Cerebellar cortex (tissue), 1 donor: ENCODE results near the gene ELMO1.

Source experiments
- DNase-seq: peaks from one replicate; pipeline ENCODE4 v3.0.0-alpha.2; 2015; ENCODE audit warnings: low spot score

Gene ELMO1

GRCh38 chr7:37119296-37119860, 329.3 kb downstream of the ELMO1 start:
- DNase-seq = no peak

DNA sequence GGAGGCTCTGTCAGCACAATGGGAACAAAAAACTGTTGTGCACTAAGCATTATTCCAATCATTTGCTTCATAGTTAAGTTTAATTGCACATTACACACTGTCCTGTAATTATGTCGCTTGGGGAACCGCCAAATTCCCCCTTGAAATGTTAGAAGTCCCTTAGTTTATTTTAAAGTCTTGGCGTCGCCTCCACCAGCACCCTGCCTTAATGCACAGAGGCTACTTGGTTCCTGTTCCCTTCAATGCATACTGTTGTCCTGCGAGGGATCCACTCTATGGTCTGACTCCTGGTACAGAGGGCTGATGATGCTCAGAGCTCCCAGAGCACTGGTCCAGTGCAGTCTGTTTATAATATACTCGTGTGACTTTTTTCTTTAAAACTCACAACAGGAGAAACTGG, 330.7 kb downstream of the ELMO1 start:
- no peak for DNase-seq

DNA sequence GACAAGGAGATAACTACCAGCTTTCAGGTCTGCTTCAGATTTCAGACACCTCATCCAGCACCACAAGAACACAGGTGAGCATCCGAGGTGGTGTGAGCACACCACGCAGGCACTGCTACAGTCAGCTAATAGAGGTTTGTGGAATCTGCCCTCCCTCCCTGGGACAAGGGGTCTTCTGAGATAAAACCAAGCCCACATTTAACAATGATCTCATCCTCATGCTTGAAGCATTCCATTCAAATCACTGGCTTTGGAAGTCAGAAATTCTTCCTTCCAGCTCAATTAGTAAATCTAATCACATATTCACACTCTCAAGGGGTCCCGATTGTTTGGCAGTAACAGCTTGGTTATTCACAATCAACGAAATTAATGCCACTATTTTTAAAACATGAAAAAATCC, 331.4 kb downstream of the ELMO1 start:
- DNase-seq = no peak

DNA sequence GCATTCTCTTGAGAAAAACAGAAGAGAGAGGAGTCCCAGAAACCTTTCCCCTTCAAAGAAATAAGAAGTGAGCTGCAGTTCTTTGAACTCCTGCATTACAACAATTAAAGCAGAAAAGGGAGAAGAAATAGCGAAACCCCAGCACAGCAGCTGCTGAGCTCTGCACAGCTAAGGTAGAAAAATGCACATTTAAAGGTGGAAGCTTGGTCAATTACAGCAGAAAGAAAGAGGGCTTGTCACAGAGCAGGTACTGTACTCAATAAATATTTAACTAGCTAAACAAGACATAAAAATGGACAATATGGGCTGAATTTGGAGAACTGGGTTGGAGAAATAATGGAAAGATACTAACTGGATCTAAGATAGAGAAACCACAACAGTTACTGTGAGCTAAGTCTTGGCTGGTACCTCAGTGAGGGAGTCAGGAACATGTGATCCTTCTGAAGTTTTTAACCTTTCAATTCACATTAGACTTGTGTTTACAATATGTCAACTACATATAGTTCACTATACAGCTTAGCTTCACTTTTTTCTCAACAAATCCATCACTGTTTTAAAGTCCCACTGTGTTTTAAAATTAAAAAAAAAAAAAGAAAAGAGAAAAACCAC, 332.5 kb downstream of the ELMO1 start:
- no peak for DNase-seq

DNA sequence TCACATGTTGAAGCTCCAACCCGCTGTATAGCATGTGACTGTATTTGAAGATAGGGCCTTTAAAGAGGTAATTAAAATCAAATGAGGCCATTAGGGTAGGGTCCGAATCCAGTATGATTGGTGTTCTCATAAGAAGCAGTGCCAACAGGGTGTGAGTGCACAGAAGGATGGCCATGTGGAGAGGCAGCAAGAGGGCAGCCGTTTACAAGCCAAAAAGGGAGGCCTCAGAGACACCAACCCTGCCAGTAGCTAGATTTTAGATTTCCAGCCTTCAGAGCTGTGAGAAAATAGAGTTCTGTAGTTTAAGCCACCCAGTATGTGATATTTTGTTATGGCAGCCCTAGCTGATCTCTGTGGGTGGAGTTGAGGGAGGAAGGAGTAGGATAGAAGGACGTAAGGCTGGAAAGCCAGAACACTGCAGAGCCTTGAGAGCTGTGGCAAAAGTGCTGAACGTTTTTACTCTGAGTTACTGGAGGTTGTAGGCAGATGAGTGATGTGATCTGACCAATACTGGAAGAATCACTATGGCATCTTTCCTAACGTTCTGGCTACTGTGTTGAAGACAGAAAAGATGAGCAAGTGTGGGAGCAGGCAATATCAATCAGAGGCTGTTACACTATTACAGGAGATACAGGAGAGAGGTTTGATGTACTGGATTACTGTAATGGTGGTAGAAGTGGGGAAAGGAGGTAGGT, 334.9 kb downstream of the ELMO1 start:
- peak; percentile 73 for DNase-seq

DNA sequence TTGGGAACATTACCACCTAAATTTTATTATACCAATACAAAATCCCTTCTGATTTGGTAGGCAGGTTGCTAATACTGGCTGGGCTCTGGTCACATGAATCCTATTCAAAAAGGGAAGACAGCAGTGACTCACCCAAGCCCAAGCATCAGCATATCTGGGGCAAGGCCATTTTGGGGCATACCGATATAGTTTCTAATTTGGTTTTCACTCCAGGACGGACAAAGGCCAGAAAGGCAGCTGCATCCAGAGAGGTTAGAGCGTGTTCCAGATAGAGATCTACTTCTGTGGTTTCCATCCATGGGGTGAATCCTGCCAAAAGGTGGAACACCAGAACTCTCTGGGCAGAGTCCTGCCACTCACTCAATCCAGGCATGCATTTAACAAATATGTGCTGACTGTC, 335.8 kb downstream of the ELMO1 start:
- DNase-seq = peak; percentile 11

DNA sequence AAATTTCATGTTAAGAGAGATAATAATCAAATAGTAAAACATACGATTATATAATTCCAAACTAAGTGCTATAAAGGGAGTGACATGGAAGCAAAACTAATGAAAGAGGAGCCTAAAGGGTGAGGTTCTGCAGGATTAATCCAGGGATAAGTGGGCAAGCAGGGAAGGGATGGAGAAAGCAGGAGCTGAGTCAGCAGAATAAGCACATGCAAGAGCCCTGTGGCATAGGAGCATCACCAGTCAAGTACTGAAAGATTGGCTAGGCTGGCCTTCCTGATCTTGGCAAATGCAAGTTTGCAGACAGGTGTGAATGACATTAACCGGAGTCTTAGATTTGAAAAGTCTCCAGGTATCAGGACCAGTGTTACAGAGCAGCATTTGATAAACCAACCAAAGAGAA, 336.4 kb downstream of the ELMO1 start:
- no peak for DNase-seq

DNA sequence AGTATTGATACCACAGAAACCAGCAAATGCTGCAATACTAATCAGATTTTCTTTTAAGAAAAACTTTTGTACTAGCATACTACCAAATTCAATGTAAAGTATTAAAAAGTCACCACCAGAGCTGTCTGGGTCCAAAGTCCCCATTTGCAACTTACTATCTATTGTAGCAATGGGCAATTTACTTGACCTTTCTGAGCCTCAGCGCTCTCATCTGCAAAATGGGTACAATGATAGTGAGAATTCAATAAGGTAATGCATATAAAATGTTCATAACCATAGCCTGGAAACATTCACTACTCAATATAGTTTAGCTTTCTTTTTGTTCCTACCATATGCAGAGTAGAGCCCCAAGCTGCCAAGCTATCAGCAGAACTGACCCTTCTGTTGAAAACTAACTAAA, 337.2 kb downstream of the ELMO1 start:
- no peak for DNase-seq

- no peak for DNase-seq
Observed at GRCh38 chr7:37110660-37111424, 337.8 kb downstream of the ELMO1 start.

DNA sequence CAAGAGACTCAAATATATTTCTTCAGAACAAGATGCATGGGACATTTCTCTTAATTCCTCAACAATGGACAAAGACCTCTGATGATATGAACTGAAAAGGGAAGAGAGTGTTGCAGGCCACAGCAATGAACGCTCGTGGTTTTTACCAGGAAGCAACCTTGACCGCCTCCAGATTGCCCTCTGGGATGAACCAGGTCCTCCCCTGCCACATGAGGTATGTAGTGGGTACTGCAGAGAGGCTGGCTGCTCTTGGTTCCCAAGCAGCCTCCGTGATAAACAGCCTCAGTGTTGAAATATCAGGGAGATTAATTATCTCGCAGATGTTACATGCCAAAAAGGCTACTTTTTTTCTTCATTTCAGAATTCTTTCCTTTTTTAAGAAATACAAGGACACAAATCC, 338.8 kb downstream of the ELMO1 start:
- DNase-seq = no peak

DNA sequence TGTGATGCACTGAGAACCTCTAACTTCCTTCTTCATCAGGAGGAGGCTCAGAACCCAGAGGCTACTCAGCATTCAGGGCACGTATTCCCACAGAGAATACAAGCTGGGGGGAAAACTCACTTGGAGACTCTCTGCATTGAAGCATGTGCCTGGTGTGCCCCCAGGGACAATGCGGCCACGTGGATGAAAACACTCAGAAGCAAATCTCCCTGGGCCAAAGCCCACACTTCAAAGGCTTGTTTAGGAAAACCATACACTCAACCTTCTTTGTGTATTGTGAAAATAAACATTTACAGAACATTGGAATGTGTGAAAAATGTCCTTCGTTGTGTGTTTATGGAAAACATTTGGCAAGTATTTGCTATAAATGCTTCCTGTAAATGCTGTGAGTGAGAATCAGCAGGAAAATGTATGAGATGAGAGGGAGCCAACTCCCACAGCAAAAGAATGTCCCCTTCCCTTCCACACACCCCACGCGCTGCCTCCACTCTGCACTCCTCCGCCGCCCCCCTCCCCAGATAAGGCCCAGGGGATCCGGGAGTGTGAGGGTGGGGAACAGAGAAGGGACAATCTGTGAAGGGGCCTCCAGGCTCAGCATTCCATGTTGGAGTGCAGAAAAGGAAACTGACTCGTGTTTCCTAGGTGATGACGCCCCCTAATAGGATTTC, 339.5 kb downstream of the ELMO1 start:
- DNase-seq = no peak

DNA sequence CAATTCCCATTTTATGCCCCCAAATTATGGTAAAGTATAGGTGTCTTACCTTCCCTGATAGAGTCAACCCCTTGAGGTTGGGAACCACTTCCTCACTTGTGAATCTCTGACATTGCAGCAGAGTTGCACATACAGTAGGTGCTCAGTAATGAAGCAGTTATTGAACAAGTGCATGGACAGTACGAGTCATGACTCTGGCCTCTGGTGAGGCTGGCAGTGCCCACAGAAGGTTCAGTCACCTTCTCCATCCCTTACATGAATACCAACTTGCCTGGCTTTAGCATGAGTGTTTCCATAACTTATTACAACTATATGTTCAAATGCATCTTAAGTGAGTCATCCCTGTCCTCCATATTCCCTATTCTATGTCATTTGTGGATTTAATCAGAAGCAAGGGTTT, 340.0 kb downstream of the ELMO1 start:
- no peak for DNase-seq

GRCh38 chr7:37107047-37107750, 341.5 kb downstream of the ELMO1 start:
- DNase-seq = no peak

DNA sequence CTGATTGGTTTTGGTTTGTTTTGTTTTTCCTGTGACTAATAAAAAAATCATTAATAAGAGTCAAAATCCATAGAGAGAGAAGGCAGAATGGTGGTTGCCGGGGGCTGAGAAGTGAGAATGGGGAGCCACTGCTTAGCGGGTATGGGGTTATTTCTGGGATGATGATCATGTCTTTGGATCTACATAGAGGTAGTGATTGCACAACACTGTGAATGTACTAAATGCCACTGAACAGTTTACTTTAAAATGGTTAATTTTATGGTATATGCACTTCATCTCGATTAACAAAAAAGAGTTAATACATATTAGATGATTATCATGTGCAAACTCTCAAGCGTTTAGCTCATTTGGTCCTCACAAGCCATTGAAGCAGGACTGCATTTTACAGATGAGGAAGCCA, 342.9 kb downstream of the ELMO1 start:
- no peak for DNase-seq

DNA sequence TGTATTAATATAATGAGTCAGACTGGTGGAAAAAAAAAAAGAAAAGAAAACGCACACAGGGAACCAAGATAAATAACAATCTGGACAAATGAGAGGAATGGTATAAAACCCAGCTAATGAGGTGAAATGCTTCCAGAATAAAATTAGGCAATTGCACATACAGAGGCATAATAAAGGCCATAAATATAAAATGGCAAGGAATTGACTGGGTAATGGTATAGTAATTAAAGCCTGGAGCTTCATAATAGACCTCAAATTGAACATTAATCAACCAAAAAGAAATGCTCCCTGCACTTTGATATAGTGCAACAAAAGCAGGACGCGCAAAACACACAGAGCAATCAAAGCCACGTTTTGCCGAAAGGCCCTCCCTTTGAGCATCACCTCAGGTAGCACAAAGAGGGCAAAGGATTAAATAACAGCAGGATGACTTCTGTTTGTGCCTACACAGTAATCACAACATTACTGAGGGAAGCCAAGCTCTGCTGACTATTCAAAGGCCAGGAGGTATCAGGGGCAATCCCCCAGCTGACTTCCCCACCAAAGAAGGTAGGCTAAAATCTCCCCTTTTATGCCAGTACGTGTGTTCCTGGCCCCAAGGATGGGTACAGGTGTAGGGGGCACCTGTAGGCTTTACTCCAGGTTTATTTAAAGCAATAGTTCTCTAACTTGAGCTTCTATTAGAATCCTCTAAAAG, 343.7 kb downstream of the ELMO1 start:
- DNase-seq = no peak

DNA sequence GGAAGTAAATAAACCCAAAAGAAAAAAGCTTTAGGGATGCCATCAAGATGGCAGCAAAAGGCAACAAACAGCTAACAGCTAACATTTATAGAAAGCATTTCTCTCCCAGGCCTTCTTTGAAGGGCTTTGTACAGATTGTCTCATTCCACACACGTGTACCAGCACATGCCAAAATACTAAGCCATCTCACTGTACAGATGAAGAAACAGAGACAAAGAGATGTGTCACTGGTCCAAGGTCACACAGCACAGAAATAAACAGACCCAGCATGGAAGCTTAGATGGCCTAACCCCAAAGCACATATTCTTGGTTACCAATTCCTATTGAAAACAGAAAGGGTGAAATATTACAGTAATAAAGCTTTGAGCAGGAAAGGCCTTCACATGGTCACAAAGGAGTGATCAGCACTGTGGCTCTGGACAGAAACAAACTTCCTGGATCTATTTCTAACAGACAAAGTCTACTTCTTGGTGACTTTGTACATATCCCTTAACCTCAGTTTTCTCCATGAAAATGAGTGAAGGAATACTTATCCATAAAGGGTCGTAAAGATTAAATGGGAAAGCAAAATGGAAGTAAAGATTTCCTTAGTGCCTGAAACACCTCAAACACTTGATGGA, 346.0 kb downstream of the ELMO1 start:
- no peak for DNase-seq

- DNase-seq = no peak
Observed at GRCh38 chr7:37100735-37101331, 347.8 kb downstream of the ELMO1 start.

GRCh38 chr7:37098762-37099161, 349.9 kb downstream of the ELMO1 start:
- DNase-seq = no peak

DNA sequence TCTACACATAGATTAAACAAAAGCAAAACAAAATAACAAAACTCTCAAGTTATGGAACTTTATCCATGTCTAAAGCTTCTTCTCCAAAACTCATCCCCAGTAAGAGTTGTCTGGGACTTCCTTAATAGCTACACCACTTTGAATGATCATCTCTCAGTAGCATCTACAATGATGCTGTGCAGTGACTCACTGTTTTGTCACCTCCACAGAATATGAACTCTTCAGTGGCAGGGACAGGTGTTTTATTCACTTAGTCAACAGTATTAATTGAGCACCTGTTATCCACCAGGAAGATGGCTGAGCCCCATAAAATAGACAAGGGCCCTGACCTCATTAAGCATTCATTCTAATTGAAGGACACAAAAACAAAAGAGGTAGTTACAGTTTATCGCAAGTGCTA, 350.7 kb downstream of the ELMO1 start:
- no peak for DNase-seq

DNA sequence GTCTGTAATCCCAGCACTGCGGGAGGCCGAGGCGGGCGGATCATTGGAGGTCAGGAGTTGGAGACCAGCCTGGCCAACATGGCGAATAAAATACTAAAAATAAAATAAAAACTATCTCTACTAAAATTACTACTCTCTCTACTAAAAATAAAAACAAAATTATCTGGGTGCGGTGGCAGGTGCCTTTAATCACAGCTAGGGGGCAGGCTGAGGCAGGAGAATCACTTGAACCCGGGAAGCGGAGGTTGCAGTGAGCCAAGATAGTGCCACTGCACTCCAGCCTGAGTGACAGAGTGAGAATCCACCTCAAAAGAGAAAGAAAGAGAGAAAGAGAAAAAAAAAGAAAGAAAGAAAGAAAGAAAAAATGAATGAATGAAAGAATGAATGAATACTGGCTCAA, 351.4 kb downstream of the ELMO1 start:
- no peak for DNase-seq
